Ishikawa (cell line): ENCODE results near the gene DOK7.

ENCODE experiments used
- CREB1 ChIP-seq: IDR thresholded peaks from 2 replicates; pipeline ENCODE4 v1.6.1; 2012; ENCODE audit warnings: low read depth
- EP300 ChIP-seq: IDR thresholded peaks from 2 replicates; pipeline ENCODE4 v1.6.1; 2012; ENCODE audit warnings: borderline replicate concordance
- NFIC ChIP-seq: IDR thresholded peaks from 2 replicates; pipeline ENCODE4 v1.6.1; 2012
- RAD21 ChIP-seq: IDR thresholded peaks from 2 replicates; pipeline ENCODE4 v1.6.1; 2012; ENCODE audit warnings: low read depth
- REST ChIP-seq: IDR thresholded peaks from 2 replicates; pipeline ENCODE4 v1.6.1; 2012; ENCODE audit warnings: low read depth, mild to moderate bottlenecking
- TAF1 ChIP-seq: IDR thresholded peaks from 2 replicates; pipeline ENCODE4 v1.6.1; 2012; ENCODE audit warnings: low read depth, mild to moderate bottlenecking
- USF1 ChIP-seq: IDR thresholded peaks from 2 replicates; pipeline ENCODE4 v1.6.1; 2012

- no peak for TF ChIP-seq EP300
- no peak for TF ChIP-seq RAD21
- no peak for TF ChIP-seq USF1
- TF ChIP-seq TAF1: no peak
- no peak for TF ChIP-seq NFIC
- no peak for TF ChIP-seq REST
- TF ChIP-seq CREB1: no peak
These were observed 26.4 kb downstream of the DOK7 start for GRCh38 chr4:3489451-3489962.
